Ishikawa (cell line): Measurements from ENCODE around the gene RXFP3.

Experiments used
- CEBPB ChIP-seq: IDR thresholded peaks from 2 replicates; pipeline ENCODE4 v1.6.1; 2012
- CREB1 ChIP-seq: IDR thresholded peaks from 2 replicates; pipeline ENCODE4 v1.6.1; 2012; ENCODE audit warnings: low read depth
- EGR1 ChIP-seq: IDR thresholded peaks from 2 replicates; pipeline ENCODE4 v1.6.1; 2012
- EP300 ChIP-seq: IDR thresholded peaks from 2 replicates; pipeline ENCODE4 v1.6.1; 2012; ENCODE audit warnings: borderline replicate concordance
- FOXM1 ChIP-seq: IDR thresholded peaks from 2 replicates; pipeline ENCODE4 v1.6.1; 2012; ENCODE audit warnings: low read depth, borderline replicate concordance
- MAX ChIP-seq: IDR thresholded peaks from 2 replicates; pipeline ENCODE4 v1.6.1; 2012
- NFIC ChIP-seq: IDR thresholded peaks from 2 replicates; pipeline ENCODE4 v1.6.1; 2012
- RAD21 ChIP-seq: IDR thresholded peaks from 2 replicates; pipeline ENCODE4 v1.6.1; 2012; ENCODE audit warnings: low read depth
- REST ChIP-seq: IDR thresholded peaks from 2 replicates; pipeline ENCODE4 v1.6.1; 2012; ENCODE audit warnings: low read depth, mild to moderate bottlenecking
- TAF1 ChIP-seq: IDR thresholded peaks from 2 replicates; pipeline ENCODE4 v1.6.1; 2012; ENCODE audit warnings: low read depth, mild to moderate bottlenecking
- TCF12 ChIP-seq: IDR thresholded peaks from 2 replicates; pipeline ENCODE4 v1.6.1; 2012; ENCODE audit warnings: low read depth
- TEAD4 ChIP-seq: IDR thresholded peaks from 2 replicates; pipeline ENCODE4 v1.6.1; 2012
- USF1 ChIP-seq: IDR thresholded peaks from 2 replicates; pipeline ENCODE4 v1.6.1; 2012
- YY1 ChIP-seq: IDR thresholded peaks from 2 replicates; pipeline ENCODE4 v1.6.1; 2012; ENCODE audit warnings: low read depth
- ZBTB7A ChIP-seq: IDR thresholded peaks from 2 replicates; pipeline ENCODE4 v1.6.1; 2012; ENCODE audit warnings: low read depth

RXFP3 gene

DNA sequence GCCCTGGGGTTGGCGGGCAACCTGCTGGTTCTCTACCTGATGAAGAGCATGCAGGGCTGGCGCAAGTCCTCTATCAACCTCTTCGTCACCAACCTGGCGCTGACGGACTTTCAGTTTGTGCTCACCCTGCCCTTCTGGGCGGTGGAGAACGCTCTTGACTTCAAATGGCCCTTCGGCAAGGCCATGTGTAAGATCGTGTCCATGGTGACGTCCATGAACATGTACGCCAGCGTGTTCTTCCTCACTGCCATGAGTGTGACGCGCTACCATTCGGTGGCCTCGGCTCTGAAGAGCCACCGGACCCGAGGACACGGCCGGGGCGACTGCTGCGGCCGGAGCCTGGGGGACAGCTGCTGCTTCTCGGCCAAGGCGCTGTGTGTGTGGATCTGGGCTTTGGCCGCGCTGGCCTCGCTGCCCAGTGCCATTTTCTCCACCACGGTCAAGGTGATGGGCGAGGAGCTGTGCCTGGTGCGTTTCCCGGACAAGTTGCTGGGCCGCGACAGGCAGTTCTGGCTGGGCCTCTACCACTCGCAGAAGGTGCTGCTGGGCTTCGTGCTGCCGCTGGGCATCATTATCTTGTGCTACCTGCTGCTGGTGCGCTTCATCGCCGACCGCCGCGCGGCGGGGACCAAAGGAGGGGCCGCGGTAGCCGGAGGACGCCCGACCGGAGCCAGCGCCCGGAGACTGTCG, 976 bp downstream of the RXFP3 start:
- TF ChIP-seq EGR1: no peak
- TF ChIP-seq ZBTB7A: no peak
- TF ChIP-seq REST: no peak
- TF ChIP-seq MAX: no peak
- no peak for TF ChIP-seq CEBPB
- no peak for TF ChIP-seq FOXM1
- no peak for TF ChIP-seq TEAD4
- no peak for TF ChIP-seq TCF12
- no peak for TF ChIP-seq NFIC
- TF ChIP-seq CREB1: no peak
- TF ChIP-seq YY1: no peak
- TF ChIP-seq TAF1: no peak
- no peak for TF ChIP-seq USF1
- no peak for TF ChIP-seq RAD21
- no peak for TF ChIP-seq EP300

- TF ChIP-seq TEAD4 (no peak), REST (no peak), RAD21 (no peak)
Measured at GRCh38 chr5:33937707-33938506, 1.7 kb downstream of the RXFP3 start.

GRCh38 chr5:33938507-33938796, 2.3 kb downstream of the RXFP3 start:
- no peak for TF ChIP-seq FOXM1
- no peak for TF ChIP-seq YY1
- no peak for TF ChIP-seq NFIC
- no peak for TF ChIP-seq RAD21
- no peak for TF ChIP-seq CREB1
- no peak for TF ChIP-seq TCF12
- no peak for TF ChIP-seq ZBTB7A
- TF ChIP-seq TAF1: no peak
- TF ChIP-seq USF1: no peak
- TF ChIP-seq MAX: no peak
- TF ChIP-seq TEAD4: no peak
- TF ChIP-seq EGR1: no peak
- TF ChIP-seq REST: no peak
- TF ChIP-seq CEBPB: no peak
- TF ChIP-seq EP300: no peak

DNA sequence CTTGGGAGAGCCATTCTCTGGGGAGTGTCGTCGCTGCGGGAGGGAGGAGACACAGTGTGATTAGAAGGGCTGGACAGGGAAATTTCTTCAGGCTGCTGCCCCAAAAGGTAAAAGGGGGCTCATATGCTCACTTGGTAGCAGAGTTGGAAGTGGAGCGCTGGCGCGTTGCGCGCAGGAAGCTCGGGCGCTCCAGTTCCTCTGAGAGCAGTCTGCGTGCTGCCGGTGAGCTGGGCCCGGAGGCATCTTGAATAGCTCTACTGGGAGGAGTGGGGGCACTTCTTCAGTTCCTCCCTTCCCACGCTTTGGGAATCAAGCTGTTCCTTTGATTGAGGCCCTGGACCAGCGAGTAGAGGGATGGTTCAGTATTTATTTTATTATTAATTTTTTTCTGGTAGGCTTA, 2.7 kb downstream of the RXFP3 start:
- TF ChIP-seq TEAD4 (no peak), TAF1 (no peak), REST (no peak), ZBTB7A (no peak), FOXM1 (no peak), EP300 (no peak)
